ENCODE measurements around the gene PRH2. TPM values are rescaled to one million over a fixed set of nuclear protein-coding genes. Genes with fewer than 3 reads are reported as not detected.

PRH2 gene
- total RNA-seq, 1 donor: 0.36 TPM

DNA sequence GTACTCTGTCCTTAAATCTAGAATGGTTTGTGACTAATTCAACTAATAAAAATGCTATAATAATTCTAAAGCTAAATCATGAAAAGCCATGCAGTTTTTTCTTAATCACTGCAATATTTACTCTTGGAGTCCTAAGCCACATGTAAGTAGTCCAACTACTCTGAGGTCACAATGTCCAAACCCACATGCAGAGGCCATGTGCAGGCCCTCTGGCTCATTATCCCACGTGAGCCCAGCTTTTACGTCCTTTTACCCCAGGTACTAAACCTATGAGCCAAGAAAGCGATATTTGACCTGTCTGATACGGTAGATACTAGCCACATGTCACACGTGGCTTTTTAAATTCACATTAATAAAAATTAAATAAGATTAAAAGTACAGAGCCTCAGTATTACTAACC is 32.2 kb upstream of the PRH2 start:
- TF ChIP-seq, protein P1, sequence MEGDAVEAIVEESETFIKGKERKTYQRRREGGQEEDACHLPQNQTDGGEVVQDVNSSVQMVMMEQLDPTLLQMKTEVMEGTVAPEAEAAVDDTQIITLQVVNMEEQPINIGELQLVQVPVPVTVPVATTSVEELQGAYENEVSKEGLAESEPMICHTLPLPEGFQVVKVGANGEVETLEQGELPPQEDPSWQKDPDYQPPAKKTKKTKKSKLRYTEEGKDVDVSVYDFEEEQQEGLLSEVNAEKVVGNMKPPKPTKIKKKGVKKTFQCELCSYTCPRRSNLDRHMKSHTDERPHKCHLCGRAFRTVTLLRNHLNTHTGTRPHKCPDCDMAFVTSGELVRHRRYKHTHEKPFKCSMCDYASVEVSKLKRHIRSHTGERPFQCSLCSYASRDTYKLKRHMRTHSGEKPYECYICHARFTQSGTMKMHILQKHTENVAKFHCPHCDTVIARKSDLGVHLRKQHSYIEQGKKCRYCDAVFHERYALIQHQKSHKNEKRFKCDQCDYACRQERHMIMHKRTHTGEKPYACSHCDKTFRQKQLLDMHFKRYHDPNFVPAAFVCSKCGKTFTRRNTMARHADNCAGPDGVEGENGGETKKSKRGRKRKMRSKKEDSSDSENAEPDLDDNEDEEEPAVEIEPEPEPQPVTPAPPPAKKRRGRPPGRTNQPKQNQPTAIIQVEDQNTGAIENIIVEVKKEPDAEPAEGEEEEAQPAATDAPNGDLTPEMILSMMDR (IDR thresholded peaks at IDR 0.05; ENCODE audit: extremely low read depth, low read depth, low read length): no peak
- Histone ChIP-seq H3K27ac (ENCODE audit: low read depth, low read length) (no peak overlapping the region), H3K4me3 (ENCODE audit: insufficient read depth, low read length) (no peak overlapping the region), H3K27me3 (ENCODE audit: insufficient read depth, low read length) (no peaks in the 10 kb centered on the region), H3K79me2 (ENCODE audit: insufficient read depth, low read length) (no peaks in the 10 kb centered on the region), H3K4me2 (ENCODE audit: insufficient read depth, low read length) (no peak overlapping the region), H3K36me3 (ENCODE audit: insufficient read depth, low read length) (no peaks in the 10 kb centered on the region), H4K20me1 (ENCODE audit: insufficient read depth, low read length) (no peaks in the 10 kb centered on the region), H3K4me1 (ENCODE audit: insufficient read depth, low read length) (no peaks in the 10 kb centered on the region), H2AFZ (ENCODE audit: low read length) (no peak overlapping the region), H3K9me3 (ENCODE audit: low read depth, low read length) (no peaks in the 10 kb centered on the region)
- DNase-seq (ENCODE audit: insufficient read length, low spot score, missing footprints): no peak

DNA sequence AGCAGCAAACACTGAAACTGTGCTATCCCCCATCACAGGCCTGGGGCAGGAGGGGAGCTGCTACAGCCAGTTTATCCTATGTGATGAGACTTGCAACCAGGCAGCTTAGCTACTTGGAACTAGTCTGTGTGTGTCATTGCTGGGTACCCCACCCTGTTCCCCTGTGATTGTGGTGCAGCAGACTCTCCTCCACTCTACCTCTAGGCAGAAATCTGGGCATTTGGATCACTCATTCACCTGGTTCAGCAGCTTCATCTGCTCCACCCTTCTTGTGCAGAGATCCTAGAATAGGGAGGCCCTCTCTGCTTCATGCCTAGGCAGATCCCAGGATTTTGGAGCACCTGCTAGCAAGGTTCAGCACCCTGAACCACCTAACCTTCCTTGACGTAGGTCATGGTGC is 28.5 kb upstream of the PRH2 start:
- no peaks in the 10 kb centered on the region for H3K36me3 ChIP-seq (ENCODE audit: insufficient read depth, low read length)
- no peaks in the 10 kb centered on the region for H3K9me3 ChIP-seq (ENCODE audit: low read depth, low read length)
- no peak overlapping the region for H3K27ac ChIP-seq (ENCODE audit: low read depth, low read length)
- H4K20me1 ChIP-seq (ENCODE audit: insufficient read depth, low read length): no peaks in the 10 kb centered on the region
- no peak overlapping the region for H3K4me3 ChIP-seq (ENCODE audit: insufficient read depth, low read length)
- no peak for DNase-seq (ENCODE audit: insufficient read length, low spot score, missing footprints)
- H3K4me2 ChIP-seq (ENCODE audit: insufficient read depth, low read length): no peak overlapping the region
- H3K79me2 ChIP-seq (ENCODE audit: insufficient read depth, low read length): no peaks in the 10 kb centered on the region
- H3K27me3 ChIP-seq (ENCODE audit: insufficient read depth, low read length): no peaks in the 10 kb centered on the region
- H3K4me1 ChIP-seq (ENCODE audit: insufficient read depth, low read length): no peaks in the 10 kb centered on the region
- TF ChIP-seq, protein P1 (IDR thresholded peaks at IDR 0.05; ENCODE audit: extremely low read depth, low read depth, low read length): no peak
- no peak overlapping the region for H2AFZ ChIP-seq (ENCODE audit: low read length)

- H3K4me3 ChIP-seq (ENCODE audit: insufficient read depth, low read length): no peak overlapping the region
- H3K27ac ChIP-seq (ENCODE audit: low read depth, low read length): no peak overlapping the region
- no peaks in the 10 kb centered on the region for H3K36me3 ChIP-seq (ENCODE audit: insufficient read depth, low read length)
- H3K4me1 ChIP-seq (ENCODE audit: insufficient read depth, low read length): no peaks in the 10 kb centered on the region
- no peak for DNase-seq (ENCODE audit: insufficient read length, low spot score, missing footprints)
- H3K79me2 ChIP-seq (ENCODE audit: insufficient read depth, low read length): no peaks in the 10 kb centered on the region
- TF ChIP-seq, protein P1 (IDR thresholded peaks at IDR 0.05; ENCODE audit: extremely low read depth, low read depth, low read length): no peak
- no peaks in the 10 kb centered on the region for H3K9me3 ChIP-seq (ENCODE audit: low read depth, low read length)
- no peak overlapping the region for H3K4me2 ChIP-seq (ENCODE audit: insufficient read depth, low read length)
- no peaks in the 10 kb centered on the region for H4K20me1 ChIP-seq (ENCODE audit: insufficient read depth, low read length)
- H2AFZ ChIP-seq (ENCODE audit: low read length): no peak overlapping the region
- H3K27me3 ChIP-seq (ENCODE audit: insufficient read depth, low read length): no peaks in the 10 kb centered on the region
These were observed 28.1 kb upstream of the PRH2 start for GRCh38 chr12:10900972-10901371.

- H3K4me2 ChIP-seq (ENCODE audit: insufficient read depth, low read length): no peak overlapping the region
- no peaks in the 10 kb centered on the region for H3K79me2 ChIP-seq (ENCODE audit: insufficient read depth, low read length)
These were observed 27.6 kb upstream of the PRH2 start for GRCh38 chr12:10901427-10901826.

More at GRCh38 chr12:10901427-10901826, 27.6 kb upstream of the PRH2 start:
- Histone ChIP-seq H4K20me1 (ENCODE audit: insufficient read depth, low read length) (no peaks in the 10 kb centered on the region), H3K4me3 (ENCODE audit: insufficient read depth, low read length) (no peak overlapping the region), H3K27me3 (ENCODE audit: insufficient read depth, low read length) (no peaks in the 10 kb centered on the region), H2AFZ (ENCODE audit: low read length) (no peak overlapping the region), H3K36me3 (ENCODE audit: insufficient read depth, low read length) (no peaks in the 10 kb centered on the region), H3K4me1 (ENCODE audit: insufficient read depth, low read length) (no peaks in the 10 kb centered on the region), H3K27ac (ENCODE audit: low read depth, low read length) (no peak overlapping the region), H3K9me3 (ENCODE audit: low read depth, low read length) (no peaks in the 10 kb centered on the region)
- TF ChIP-seq, protein P1 (IDR thresholded peaks at IDR 0.05; ENCODE audit: extremely low read depth, low read depth, low read length): no peak
- DNase-seq (ENCODE audit: insufficient read length, low spot score, missing footprints): no peak
